SU-DHL-6 (cell line): ENCODE measurements around the gene TH.

Experiments used
- EZH2phosphoT487 ChIP-seq: fragments of 200-600 bp; sonication (generic), shearing (Covaris generic); conservative IDR thresholded peaks from 2 replicates; pipeline ENCODE4 v1.6.1; 2018; ENCODE audit warnings: mild to moderate bottlenecking, antibody characterized with exemption, low read length, moderate library complexity, mixed read lengths
- TF ChIP-seq, protein P1 (sequence below): fragments of 200-600 bp; sonication (generic); IDR thresholded peaks from one replicate; pipeline ENCODE4 v1.5.1; 2017; ENCODE audit warnings: antibody characterized with exemption, mild to moderate bottlenecking, low read length, moderate library complexity; ENCODE audit not compliant: insufficient read depth, poor library complexity, severe bottlenecking

DNA sequence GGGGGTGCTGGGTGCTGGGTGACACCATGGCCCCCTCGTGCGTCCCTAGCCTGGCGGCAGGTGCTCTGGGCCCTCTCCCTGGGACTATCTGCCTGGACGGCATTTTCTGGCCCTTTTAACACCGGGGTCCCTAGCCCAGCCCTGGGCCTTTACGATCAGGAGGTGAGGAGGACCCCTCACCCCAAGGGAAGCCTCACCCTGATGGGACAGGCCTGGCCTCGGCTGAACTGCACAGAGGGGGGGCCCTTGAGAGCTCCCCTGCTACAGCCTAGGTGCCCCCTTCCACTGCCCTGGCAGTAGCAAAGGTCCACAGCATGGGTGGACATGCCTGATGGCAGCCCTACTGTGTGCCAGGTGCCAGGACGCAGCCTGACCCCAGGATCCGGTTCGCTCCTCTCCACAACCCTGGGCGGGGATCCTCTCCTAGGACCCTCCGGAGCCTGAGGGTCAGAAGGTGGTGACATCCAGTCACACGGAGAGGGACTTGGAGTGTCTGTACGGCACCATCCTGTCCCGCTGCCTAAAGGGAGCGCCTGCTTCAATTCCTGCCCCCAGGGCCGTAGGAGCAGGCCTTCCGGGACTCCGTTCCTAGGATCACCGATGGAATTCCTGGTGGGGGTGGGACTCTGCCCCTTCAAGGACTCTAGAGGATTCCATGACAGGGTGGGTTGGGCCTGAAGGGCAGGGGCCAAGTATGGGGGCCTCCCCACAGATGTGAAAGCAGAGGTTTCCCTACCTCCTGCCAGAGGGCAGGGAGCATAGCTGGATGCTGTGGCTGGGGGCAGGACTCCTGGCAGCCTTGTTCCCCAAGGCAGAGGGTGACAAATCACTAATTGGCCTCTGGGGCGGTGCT is 33.0 kb upstream of the TH start:
- TF ChIP-seq, protein P1, sequence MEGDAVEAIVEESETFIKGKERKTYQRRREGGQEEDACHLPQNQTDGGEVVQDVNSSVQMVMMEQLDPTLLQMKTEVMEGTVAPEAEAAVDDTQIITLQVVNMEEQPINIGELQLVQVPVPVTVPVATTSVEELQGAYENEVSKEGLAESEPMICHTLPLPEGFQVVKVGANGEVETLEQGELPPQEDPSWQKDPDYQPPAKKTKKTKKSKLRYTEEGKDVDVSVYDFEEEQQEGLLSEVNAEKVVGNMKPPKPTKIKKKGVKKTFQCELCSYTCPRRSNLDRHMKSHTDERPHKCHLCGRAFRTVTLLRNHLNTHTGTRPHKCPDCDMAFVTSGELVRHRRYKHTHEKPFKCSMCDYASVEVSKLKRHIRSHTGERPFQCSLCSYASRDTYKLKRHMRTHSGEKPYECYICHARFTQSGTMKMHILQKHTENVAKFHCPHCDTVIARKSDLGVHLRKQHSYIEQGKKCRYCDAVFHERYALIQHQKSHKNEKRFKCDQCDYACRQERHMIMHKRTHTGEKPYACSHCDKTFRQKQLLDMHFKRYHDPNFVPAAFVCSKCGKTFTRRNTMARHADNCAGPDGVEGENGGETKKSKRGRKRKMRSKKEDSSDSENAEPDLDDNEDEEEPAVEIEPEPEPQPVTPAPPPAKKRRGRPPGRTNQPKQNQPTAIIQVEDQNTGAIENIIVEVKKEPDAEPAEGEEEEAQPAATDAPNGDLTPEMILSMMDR, result no peak
- no peak for TF ChIP-seq EZH2phosphoT487
